Colonic mucosa (tissue), 4 donors: ENCODE data around the gene NTM. TPM values are rescaled to one million over a fixed set of nuclear protein-coding genes. Genes with fewer than 3 reads are reported as not detected.

Experiments used
- DNase-seq: peaks from one replicate; pipeline ENCODE4 v3.0.0-alpha.2; 2020
- H3K27ac ChIP-seq: fragments of 200-600 bp; one replicate; pipeline ENCODE4 v1.8.0; 2021
- H3K27me3 ChIP-seq: fragments of 200-600 bp; one replicate; pipeline ENCODE4 v1.8.0; 2021
- H3K36me3 ChIP-seq: fragments of 200-600 bp; one replicate; pipeline ENCODE4 v1.8.0; 2021
- H3K4me1 ChIP-seq: fragments of 200-600 bp; one replicate; pipeline ENCODE4 v1.8.0; 2021; ENCODE audit warnings: mild to moderate bottlenecking
- H3K4me3 ChIP-seq: fragments of 200-600 bp; one replicate; pipeline ENCODE4 v1.8.0; 2021
- H3K9ac ChIP-seq, 2 donors: one replicate each; pipeline ENCODE4 v1.7.0; 2013; ENCODE audit warnings: control low read depth in 2 of 2, low read depth in 2 of 2, low read length in 2 of 2
- H3K9me3 ChIP-seq: fragments of 200-600 bp; one replicate; pipeline ENCODE4 v1.8.0; 2021
- intact Hi-C: fragments of 100-400 bp; cut with DNase I; formaldehyde crosslinking; loops from one replicate; pipeline ENCODE4 v1.14.1; 2022
- total RNA-seq, 2 donors: library from RNA; stranded (reverse); fragmentation: NEBNext Ultra II Directional in 1 of 2; extraction: Animal tissue kit (Norgen Biotek cat#: 25700) in 1 of 2; gene quantifications; one replicate each; pipeline ENCODE4 v1.2.1, GENCODE V29; 2021
- TF ChIP-seq, protein P1 (sequence below): fragments of 200-600 bp; IDR thresholded peaks from one replicate; pipeline ENCODE4 v1.8.0; 2022; ENCODE audit warnings: antibody characterized with exemption, mild to moderate bottlenecking
- donor health status: healthy.
- donor health status: DM: no; HTN: no; CAD: no.
- donor health status: DM: no; HTN: no; CAD: no.

Gene NTM
- total RNA-seq, 2 donors from 2014 or later: 1.6 to 2.8 TPM

DNA sequence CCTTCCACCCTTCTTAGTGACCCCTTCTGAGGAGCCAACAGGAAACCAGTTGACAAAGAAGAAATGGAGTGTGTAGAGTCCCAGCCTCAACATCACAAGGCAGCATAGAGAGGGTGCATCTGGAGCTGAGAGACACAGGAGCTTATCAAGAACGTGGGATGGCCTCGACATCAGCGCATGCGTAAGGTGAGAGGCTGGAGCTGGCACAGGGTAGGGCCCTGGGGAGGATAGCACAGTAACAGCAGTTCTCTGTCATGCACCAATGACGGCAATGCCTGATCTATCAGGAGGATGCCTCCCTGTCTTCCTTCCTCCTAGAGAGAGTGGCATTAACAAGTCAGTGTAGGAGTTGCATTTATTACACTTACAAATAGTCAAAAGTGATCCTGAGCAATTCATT lies 426.1 kb downstream of the NTM start:
- intact Hi-C loops: no loop called here
- Histone ChIP-seq H3K27me3 (no peaks in the 10 kb centered on the region), H3K9me3 (no peaks in the 10 kb centered on the region), H3K4me1 (no peaks in the 10 kb centered on the region), H3K4me3 (no peak overlapping the region), H3K9ac (no peak overlapping the region), H3K27ac (no peak overlapping the region), H3K36me3 (no peaks in the 10 kb centered on the region)
- TF ChIP-seq, protein P1, sequence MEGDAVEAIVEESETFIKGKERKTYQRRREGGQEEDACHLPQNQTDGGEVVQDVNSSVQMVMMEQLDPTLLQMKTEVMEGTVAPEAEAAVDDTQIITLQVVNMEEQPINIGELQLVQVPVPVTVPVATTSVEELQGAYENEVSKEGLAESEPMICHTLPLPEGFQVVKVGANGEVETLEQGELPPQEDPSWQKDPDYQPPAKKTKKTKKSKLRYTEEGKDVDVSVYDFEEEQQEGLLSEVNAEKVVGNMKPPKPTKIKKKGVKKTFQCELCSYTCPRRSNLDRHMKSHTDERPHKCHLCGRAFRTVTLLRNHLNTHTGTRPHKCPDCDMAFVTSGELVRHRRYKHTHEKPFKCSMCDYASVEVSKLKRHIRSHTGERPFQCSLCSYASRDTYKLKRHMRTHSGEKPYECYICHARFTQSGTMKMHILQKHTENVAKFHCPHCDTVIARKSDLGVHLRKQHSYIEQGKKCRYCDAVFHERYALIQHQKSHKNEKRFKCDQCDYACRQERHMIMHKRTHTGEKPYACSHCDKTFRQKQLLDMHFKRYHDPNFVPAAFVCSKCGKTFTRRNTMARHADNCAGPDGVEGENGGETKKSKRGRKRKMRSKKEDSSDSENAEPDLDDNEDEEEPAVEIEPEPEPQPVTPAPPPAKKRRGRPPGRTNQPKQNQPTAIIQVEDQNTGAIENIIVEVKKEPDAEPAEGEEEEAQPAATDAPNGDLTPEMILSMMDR: no peak
- DNase-seq: no peak

DNA sequence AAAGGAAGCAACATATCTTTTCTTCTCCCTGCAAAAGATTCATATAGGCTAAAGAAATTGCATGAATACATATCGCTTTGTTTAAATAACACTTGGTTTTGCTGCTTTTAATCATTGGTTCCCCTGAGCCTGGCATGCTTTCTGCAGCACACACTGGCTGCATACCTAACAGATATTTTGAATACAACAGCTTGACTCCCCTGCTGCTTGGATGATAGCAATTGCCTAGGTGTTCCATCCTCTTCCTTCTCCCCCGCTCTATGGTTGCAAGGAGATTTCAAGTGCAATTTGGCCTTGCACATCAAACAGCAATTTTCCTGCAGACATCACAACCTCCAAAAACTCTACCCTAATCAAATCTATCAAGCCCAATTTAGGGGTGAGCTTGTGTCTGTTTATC lies 430.0 kb downstream of the NTM start:
- Histone ChIP-seq H3K27ac (no peak overlapping the region), H3K9me3 (no peaks in the 10 kb centered on the region), H3K9ac (no peak overlapping the region), H3K27me3 (no peaks in the 10 kb centered on the region), H3K36me3 (no peaks in the 10 kb centered on the region), H3K4me1 (no peaks in the 10 kb centered on the region), H3K4me3 (no peak overlapping the region)
- TF ChIP-seq, protein P1: no peak
- intact Hi-C loops: no loop called here
- DNase-seq: no peak

DNA sequence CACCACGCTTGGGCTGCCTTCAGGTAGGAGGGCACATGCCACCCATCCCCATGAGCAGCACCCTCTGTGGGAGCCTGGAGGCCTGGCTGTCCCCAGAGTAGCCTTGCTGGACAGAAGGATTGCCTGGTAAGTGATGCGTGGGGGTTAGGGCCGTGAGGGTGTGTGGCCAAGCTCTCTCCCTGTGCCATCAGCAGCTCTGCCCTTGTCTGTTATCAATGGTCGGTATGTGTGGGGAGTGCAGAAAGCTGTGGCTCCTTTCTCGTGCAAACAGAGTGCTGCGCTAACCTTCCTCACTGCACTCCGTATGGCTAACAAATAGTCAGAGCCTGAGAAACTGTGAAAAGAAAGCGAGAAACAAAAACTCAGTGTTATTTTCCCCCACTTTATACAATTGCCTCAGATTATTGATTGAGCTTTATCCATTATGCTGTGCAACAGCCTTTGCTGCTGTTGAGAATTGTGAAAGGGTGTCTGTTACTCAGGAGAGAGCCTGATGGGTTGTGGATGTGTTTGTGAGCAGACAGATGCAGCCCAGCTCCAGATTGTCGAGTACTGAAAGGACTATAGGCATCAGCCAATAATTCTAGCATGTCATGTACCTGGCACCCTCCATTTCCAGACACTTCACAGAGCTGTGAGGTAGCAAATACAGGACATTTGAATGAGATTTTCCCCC lies 432.2 kb downstream of the NTM start:
- no peak overlapping the region for H3K9ac ChIP-seq
- H3K4me1 ChIP-seq: no peaks in the 10 kb centered on the region
- TF ChIP-seq, protein P1: no peak
- no peak overlapping the region for H3K27ac ChIP-seq
- H3K4me3 ChIP-seq: no peak overlapping the region
- intact Hi-C loops: no loop called here
- no peaks in the 10 kb centered on the region for H3K36me3 ChIP-seq
- no peak for DNase-seq
- H3K9me3 ChIP-seq: no peaks in the 10 kb centered on the region
- no peaks in the 10 kb centered on the region for H3K27me3 ChIP-seq

DNA sequence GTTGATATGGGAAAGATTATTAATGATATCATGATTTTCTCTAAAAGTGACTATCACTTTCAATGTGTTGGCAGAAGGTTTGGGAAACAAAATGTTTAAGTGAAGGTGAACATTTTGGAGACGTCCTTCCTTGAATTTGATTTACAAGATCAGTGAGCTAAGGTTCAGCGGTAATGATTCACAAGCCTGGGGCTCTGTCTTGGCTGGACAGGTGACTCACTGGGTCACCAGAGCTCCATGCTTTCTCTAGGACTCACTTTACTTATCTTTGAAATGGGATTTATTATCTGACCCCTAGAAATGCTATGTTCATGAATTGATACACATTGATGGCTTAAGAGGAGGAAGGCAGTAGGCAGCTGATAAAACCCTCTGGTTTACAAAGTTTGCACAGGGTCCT lies 437.5 kb downstream of the NTM start:
- no peaks in the 10 kb centered on the region for H3K4me1 ChIP-seq
- H3K27ac ChIP-seq: no peak overlapping the region
- no peaks in the 10 kb centered on the region for H3K36me3 ChIP-seq
- intact Hi-C loops: no loop called here
- no peaks in the 10 kb centered on the region for H3K9me3 ChIP-seq
- TF ChIP-seq, protein P1: no peak
- no peak overlapping the region for H3K9ac ChIP-seq
- no peaks in the 10 kb centered on the region for H3K27me3 ChIP-seq
- DNase-seq: no peak
- H3K4me3 ChIP-seq: no peak overlapping the region

DNA sequence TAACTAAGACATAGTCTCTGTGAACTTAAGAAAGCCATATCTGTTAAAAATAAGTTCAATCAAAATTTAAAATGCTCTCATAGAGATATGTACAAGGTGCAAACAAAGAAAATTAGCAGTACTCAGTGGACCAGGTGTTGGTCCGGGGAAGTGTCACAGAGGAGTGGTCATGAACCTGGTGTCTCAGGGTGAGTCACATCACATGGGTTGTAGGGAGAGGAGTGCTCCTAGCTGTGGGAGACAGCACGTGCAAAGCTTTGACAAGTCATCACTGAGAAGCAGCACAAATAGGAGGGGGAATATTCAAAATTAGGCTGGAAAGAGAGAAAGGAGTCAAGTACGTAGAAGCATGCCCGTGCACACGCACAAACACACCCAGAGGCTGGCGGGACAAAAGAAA lies 438.1 kb downstream of the NTM start:
- no peaks in the 10 kb centered on the region for H3K9me3 ChIP-seq
- H3K9ac ChIP-seq: no peak overlapping the region
- TF ChIP-seq, protein P1: no peak
- intact Hi-C loops: no loop called here
- H3K27ac ChIP-seq: no peak overlapping the region
- H3K4me3 ChIP-seq: no peak overlapping the region
- no peaks in the 10 kb centered on the region for H3K4me1 ChIP-seq
- no peaks in the 10 kb centered on the region for H3K27me3 ChIP-seq
- no peak for DNase-seq
- no peaks in the 10 kb centered on the region for H3K36me3 ChIP-seq
